ENCODE results near the gene SPPL2C.

Gene SPPL2C, protein sequence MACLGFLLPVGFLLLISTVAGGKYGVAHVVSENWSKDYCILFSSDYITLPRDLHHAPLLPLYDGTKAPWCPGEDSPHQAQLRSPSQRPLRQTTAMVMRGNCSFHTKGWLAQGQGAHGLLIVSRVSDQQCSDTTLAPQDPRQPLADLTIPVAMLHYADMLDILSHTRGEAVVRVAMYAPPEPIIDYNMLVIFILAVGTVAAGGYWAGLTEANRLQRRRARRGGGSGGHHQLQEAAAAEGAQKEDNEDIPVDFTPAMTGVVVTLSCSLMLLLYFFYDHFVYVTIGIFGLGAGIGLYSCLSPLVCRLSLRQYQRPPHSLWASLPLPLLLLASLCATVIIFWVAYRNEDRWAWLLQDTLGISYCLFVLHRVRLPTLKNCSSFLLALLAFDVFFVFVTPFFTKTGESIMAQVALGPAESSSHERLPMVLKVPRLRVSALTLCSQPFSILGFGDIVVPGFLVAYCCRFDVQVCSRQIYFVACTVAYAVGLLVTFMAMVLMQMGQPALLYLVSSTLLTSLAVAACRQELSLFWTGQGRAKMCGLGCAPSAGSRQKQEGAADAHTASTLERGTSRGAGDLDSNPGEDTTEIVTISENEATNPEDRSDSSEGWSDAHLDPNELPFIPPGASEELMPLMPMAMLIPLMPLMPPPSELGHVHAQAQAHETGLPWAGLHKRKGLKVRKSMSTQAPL

DNA sequence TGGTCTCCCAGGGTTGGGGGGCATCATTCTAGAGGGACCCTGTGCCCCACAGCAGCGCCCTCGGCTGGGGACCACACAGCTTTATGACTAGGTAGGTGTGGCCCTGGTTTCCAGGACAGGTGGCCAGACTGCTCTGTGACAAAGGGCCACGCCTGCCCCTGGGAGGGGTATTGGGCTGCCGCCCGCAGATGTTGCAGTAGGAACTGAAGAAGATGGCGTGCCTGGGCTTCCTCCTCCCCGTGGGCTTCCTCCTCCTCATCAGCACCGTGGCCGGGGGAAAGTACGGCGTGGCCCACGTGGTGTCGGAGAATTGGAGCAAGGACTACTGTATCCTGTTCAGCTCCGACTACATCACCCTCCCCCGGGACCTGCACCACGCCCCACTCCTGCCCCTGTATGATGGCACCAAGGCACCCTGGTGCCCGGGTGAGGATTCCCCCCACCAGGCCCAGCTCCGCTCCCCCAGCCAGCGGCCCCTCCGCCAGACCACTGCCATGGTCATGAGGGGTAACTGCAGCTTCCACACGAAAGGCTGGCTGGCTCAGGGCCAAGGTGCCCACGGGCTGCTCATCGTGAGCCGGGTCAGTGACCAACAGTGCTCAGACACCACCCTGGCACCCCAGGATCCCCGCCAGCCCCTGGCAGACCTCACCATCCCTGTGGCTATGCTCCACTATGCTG is at the start of gene SPPL2C:
Gene SPPL2C, plus strand, starts transcription at position 187 of the 681 bp plus-strand sequence. Its CDS starts 26 bp downstream, at position 213.
- no peak for DNase-seq

DNA sequence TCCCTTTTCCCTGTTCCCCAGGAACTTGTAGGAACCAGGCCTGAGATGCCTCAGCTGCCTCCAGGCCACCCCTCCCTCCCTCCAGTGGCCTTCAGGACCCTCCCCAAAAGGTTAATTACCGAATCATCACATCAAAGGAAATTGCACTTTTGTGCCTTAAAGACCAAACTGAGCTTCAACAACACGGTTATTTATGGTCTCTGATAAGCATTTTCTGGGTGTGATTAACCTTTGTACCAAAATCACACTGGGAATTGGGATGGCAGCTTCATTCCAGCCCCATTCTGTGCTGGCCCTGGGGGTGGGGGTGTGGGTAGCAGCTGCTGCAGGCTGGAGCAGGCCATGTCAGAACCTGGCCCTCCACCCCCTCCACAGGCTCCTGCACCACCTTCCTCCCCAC is 43.9 kb upstream of the SPPL2C start:
- DNase-seq = no peak

DNA sequence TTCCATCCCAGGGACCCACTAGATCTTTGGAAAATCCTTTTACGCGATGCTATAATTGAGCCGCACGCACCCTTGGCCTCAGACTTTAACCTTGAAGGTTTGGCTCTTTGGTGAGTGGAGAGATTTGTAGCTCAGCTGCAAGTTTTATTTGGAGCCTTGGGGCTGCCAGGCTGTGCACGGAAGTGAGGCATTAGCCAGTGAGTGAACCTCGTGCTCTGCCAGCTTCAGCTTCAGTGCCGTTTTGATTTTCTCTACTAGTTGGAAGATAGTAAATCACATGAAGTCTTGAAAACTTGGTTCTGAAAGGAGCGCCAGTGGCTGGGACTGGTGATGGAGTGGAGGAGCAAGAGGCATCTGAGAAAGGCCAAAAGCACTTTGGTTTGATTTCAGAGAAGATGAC is 43.3 kb upstream of the SPPL2C start:
- no peak for DNase-seq

DNA sequence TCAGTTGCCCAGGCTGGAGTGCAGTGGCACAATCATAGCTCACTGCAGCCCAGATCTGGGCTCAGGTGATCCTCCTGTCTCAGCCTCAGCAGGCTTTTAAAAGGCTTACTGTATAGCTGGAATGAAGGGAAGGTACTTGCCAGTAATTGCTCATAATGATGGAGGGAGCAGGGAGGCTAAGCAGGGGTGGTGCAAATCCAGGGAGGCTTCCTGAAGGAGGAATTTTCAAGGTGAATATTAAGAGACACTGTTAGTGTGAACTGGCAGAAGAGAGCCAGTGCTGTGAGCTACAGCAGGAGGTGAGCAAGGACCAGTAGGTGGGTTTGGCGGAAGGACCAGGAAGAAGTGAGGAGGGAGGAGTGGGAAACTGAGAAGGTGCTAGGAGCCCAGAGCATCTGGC is 35.8 kb upstream of the SPPL2C start:
- DNase-seq = no peak

DNA sequence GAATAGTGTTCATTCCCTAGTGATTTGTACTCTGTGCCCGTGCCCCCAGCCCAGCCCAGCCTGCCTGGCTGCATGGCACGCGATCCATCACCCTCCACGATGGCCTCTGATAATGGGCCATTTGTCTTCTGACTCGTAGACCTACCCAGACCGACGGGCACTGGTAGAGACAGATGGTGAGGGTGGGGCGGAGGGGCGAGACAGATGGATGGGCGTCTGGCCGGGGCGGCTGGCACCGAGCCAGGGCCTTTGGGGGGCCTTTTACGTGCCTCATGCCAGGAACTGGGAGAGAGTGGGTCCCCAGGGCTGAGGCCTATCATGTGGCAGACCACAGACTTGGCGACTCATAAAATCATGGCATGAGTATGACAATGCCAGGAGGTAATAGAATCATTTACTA is 35.2 kb upstream of the SPPL2C start:
- no peak for DNase-seq

DNA sequence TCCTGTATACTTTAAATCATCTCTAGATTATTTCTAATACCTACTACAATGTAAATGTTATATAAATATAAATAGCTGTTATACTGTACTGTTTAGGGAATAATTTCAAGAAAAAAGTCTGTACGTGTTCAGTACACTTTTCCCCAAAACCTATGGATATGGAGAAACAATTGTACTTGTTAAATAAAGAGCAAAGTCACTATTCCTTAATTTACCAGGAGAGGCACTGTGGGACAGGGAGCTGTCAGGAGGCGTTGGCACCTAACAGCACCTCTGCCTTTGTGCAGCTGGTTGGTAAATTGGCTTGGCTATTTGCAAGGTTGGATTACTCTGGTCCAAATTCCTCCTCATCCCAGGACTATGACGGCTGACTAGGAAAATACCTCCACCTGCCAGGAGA is 32.6 kb upstream of the SPPL2C start:
- DNase-seq = no peak

DNA sequence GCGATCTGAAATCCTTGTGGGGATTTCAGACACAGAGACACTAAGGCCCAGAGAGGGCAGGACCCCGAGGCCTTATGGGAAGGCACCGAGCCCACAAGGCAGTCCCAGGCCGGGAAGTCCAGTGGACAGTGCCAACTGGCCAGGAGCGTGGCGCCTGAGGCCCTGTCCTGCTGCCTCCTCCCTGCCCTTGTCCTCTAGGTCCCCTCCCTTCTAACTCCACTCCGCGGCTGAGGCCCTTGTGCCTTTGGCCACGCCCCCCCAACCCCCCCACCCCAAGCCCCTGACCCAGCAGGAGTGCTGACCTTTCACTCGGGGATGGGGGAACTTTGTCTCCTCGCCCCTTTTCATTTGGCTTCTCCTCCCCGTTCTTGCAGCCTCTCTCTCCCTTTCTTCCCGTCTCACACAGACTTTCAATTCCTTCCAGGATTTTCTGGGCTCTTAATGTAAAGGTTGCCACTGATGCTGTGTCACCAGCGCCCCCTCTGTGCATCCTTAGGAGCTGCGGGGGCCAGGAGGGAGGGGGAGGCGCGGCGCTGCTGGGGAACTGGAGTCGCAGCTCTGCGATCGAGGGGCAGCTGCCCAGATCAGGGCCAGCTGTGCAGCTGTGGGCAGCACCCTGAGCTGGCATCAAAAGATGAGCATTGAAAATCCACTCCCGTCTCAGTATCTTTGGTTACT is 31.5 kb upstream of the SPPL2C start:
- no peak for DNase-seq

DNA sequence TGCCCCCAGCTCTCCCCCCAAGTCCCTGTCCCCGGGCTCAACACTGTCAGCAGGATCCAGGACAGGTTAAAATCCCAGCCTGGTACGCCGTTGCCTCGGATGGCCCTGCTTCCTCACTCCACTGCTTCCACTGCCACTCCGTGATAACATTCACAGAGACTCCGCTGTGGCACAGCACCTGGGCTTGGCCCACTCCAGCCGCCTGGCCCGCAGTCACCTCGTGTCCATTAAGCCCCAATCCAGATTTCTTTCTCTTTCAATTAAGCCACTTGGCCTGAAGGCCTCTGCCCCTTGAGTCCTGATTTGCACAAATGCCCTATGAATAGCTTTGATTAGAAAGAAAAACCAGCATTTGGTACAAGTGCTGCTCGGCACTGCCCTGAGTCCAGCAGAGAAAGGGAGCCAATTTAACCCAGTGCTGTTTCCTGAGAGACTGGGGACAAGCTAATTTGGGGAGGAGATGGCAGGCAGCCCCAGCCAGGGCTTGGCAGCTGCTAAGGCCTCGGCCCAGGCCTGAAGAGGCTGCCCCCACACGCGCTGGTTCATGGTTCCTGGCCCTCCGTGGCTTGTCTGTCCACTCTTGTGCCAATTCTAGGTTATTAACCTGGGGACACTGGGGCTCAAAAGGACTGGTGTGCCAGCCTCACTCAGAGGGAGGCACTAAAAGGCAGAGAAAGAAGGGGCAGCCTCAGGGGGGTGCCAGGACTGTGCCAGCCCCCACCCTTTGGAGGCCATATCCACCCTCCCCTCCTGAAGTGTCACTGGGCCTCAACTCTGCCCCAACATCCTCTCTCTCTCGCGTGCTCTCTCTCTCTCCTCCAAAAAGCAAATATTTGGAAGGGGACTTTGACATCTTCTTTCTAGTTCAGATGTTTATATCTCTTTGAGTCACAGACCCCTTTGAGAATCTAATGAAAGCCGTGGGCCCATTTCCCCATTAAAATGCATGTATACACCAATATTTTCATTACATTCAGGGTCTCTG is 29.8 kb upstream of the SPPL2C start:
- no peak for DNase-seq

DNA sequence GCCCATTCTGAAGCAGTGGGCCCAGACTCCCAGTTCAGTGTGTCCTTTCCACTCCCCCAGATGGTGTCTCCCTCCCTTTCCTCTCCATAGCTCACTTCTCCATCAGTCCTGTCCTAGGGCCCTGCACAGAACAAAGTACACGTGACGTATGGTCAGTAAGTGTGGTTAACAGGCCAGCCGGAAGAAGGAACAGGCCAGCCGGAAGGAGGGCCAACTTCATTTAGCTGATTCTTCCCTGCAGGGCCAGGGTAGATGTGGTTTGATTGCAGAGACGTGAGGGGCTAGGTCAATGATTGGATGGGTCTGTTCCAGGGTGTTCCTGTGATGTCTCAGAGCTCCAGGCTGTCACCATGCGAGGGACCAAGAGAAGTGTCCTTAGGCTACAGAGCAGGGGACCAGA is 28.9 kb upstream of the SPPL2C start:
- no peak for DNase-seq

DNA sequence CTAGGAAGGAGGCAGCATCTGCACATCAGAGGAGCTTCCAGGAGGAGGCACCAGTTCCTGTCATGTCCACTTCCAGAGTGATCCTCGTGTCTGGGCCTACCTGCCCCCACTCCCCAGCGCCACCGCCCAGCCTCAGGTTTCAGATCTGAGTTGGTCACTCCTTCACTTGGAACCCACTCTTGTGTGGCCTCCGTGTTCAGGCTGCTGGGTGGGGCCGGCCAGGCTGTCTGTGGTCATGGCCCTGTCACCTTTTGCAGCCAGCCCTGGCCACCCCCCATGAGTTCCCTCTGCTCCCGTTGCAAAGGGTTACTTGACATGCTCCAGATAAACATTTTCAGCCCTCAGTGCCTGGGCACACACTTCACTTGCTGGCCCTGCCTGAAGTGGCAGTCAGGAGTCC is 26.6 kb upstream of the SPPL2C start:
- DNase-seq = no peak

DNA sequence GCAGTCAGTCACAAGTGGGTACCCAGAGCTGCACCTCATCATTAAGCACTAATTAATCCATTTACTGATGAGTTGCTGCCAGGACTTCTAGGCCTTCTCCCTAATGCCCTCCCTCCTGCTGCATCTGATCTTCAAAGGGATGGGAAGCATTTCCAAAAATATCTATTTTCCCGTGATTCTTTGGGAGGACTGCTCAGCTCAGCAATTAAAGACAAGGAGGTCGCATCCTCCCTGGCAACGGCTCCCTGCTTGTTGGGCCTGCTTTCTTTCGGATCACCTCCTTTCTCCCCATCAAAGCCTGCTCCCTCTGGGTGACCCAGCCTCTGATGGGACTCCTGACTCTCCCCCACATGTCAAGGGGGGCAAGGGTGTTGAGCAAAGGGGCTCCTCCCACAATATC is 26.0 kb upstream of the SPPL2C start:
- DNase-seq = no peak

DNA sequence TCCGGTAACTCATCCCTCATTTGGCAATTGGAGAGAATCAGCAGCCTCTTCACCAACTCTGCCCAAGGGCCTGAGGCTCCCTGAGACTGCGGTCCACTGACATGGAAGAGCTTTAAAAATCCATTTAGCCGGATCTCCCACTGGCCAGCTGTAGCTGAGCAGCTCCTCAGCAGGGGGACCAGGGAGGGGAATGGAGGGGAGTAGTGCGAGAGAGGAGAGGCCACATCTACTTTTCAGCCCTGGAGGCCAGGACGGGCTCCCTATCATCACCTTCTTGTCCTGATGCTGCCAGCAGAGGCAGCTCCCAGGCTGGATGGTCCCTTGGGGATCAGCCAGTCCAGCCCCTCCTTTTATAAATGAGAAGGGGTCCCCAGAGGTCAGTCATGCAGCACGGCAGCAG is 25.0 kb upstream of the SPPL2C start:
- DNase-seq = no peak

DNA sequence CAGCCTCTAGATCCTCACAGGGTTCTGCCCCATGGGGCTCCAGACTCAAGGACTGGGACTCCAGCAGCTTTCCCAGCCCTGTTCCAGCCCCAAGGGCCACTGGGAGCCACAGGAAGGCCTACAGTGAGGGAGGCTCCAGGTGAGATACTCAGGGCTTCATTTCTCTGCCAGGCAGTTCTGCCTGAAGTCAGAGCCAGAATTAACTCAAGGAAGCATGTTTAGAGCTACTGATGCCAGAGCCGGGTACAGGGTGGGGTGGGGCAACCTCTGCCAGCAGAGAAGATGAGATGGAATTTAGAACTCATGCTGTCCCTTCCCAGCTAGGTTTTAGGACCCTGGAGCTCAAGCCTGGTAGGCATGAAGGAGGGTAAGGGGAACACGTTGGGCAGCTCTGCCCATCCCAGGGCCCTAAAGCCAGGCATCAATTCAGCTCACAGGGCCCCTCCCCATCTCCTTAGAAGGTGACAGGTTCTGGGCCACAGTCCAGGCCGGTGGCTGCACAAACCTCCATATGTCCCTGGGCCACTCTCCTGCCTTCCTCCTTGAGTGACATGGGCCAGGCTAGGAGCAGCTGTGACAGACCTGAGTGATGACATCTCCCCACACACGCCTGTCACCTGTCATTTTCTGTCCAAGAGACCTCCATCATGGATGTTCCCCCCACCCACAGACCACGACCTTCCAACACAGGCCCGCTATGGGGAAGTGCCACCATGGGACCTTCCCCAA is 24.5 kb upstream of the SPPL2C start:
- no peak for DNase-seq

DNA sequence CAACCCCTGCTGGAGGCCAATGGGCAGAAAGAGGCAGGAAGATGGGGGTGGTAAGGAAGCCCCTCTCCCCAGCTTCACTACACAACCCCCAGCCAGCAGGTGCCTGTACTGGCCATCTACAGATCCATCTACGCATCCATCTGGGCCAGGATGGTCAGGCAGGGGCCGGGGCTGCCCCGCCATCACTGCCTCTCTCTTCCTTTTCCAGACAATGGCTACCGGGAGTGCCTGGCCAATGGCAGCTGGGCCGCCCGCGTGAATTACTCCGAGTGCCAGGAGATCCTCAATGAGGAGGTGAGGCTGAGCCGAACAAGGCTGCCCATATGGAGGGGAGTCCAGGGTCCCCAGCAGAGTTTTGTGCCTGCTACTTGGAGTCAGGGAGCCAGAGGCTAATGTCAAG is 23.5 kb upstream of the SPPL2C start:
- DNase-seq = no peak

DNA sequence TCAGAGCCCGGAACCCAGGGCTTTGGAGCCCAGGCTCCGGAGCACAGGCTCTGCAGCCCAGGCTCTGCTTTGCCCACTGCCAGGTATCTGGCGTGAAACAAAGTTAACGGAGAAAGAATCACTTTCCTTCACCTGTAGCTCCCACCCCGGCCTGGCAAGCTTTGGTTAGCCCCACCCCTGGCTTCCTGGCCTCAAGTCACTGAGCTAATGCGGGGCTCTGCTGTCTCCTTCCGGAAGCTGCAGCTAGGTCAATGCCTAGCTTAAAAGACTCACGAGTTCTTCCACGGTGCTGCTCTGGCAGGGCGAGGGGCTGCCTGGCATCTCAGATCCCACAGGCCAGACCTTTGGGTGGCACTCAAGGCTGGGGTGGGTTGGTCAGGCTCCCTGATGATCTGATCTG is 21.1 kb upstream of the SPPL2C start:
- no peak for DNase-seq

DNA sequence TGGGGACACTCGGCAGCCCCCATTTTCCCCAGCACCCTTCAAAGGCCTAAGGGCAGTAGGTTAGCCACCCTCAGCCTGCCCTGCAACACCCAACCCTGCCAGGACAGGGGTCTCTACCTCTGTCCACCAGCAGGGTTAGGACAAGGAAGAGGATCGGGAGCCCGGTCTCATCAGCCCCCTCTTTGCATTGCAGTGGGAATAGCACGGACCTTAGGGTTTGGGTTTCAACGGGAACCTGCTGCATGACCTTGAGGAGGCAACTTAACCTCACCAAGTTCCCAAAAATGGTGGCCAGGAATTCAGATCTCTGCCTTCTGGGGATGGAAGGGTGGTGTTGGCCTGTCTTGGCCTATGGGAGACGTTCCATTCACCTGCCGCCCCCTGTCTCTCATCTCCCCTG is 20.2 kb upstream of the SPPL2C start:
- no peak for DNase-seq

DNA sequence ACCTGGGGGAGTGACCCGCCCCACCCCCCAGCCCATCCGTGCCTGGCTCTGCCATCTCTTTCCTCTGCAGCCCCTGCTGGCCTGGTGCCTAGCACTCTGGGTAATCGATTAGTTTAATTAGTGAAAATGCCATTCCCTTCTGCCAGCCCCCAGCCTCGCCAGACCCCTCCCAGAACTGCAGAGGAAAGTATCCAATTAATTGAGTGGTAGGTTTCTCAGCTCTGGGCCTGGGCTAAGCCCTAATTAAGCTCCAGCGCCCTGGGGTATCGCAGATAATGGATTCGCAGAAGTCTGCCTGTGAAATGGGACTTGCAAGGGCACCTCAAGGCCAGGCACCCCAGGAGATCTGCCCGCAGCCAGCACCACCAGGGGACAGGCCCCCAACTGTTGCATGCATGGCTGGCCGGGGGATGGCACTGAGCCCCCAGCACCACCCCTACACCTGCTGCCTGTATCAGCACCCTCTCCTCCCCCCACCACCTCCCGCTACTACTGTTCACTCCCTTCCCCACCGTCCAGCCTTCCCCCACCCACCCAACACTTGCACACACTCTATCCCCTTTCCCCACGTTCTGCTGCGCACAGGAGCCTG is 19.7 kb upstream of the SPPL2C start:
- DNase-seq = no peak

DNA sequence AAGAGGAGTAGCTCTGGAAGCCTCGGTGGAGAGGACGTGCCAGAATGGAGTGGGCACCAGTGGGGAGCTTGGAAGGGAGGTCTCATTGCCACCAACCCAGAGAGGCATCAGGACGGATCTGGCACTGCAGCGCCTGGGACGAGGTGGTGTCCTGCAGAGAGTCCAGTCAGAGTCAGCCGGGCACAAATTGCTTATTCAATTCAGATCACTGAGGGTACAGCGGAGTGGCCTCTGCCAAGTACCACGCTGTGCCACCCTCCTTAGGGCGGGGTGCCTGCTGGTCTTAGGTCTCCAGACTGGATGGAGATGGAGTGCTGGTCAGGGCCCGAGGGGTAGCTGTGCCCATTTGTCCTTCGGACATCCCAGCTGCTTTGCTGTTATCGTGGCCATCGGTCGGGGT is 18.9 kb upstream of the SPPL2C start:
- DNase-seq = no peak

DNA sequence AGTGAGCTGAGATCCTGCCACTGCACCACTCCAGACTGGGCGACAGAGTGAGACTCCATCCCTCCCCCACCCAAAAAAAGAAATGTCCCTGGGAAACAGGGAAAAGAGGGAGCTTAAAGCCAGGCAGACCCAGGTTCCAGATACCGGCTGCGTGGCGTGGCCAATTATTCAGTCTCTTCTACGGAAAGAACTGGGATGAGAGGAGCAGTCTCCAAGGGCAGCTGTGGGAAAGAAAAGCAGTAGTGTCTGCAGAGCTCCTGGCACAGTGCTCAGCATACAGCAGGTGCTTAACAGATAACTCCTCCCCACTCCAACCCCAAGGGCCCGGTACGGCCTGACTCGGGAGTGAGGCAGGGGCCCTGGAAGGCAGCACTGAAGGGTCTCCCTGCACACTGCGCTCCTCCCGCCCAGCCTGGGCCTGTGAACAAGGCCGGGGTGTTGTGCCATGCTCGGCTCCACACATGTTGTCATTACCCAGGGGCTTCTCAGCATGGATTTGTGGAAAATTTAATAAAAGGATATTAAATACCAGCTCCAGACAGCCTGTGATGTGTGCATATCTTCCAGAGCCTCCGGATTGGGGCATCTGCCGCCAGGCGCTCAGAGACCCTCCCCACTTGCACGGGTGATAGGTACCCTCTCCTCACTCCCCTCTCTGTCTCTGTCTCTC is 17.6 kb upstream of the SPPL2C start:
- no peak for DNase-seq

DNA sequence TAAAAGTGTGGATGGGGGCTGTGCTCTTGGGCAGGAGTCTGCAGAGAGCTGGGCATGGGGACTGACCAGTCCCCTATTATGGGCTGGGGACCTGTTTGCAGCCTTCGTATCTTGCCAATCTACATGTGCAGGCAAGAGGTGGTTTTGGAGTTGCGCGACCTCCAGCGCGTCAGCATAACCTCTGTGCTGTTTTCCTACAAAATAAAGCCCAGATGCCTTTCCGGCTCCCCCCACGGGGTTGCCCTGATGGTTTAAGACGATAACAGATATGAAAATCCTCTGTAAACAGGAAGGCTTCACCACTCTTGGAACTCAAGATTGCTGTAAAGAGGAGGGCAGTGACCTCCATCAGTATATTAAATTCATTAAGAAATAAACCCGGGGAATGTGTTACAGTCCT is 16.5 kb upstream of the SPPL2C start:
- no peak for DNase-seq

Data from NCI-H345 (cell line).